WERI-Rb-1 (cell line): Measurements from ENCODE around the gene AXDND1.

Experiments used
- DNase-seq: peaks from one replicate; pipeline ENCODE4 v3.0.0-alpha.2; 2020
- H3K27ac ChIP-seq: fragments of 250-450 bp; sonication (Bioruptor Pico); 2 replicates; pipeline ENCODE4 v1.5.1; 2020; ENCODE audit warnings: mild to moderate bottlenecking, moderate library complexity
- H3K27me3 ChIP-seq: fragments of 250-450 bp; sonication (Bioruptor Pico); 2 replicates; pipeline ENCODE4 v1.5.1; 2021; ENCODE audit warnings: mild to moderate bottlenecking, low read depth, moderate library complexity; ENCODE audit not compliant: insufficient read depth, severe bottlenecking
- H3K36me3 ChIP-seq: fragments of 250-450 bp; sonication (Bioruptor Pico); 2 replicates; pipeline ENCODE4 v1.5.1; 2020; ENCODE audit warnings: mild to moderate bottlenecking, moderate library complexity
- H3K4me3 ChIP-seq: 2 replicates; pipeline ENCODE4 v1.5.1; 2011; ENCODE audit warnings: low read depth, mild to moderate bottlenecking, control low read depth, low read length
- H3K9me3 ChIP-seq: fragments of 250-450 bp; sonication (Bioruptor Pico); 2 replicates; pipeline ENCODE4 v1.5.1; 2021; ENCODE audit warnings: mild to moderate bottlenecking, moderate library complexity; ENCODE audit not compliant: severe bottlenecking
- TF ChIP-seq, protein P1 (sequence below): IDR thresholded peaks from 2 replicates; pipeline ENCODE4 v1.5.1; 2011; ENCODE audit warnings: low read depth, mild to moderate bottlenecking, control low read depth, inconsistent platforms, low read length

AXDND1 gene

DNA sequence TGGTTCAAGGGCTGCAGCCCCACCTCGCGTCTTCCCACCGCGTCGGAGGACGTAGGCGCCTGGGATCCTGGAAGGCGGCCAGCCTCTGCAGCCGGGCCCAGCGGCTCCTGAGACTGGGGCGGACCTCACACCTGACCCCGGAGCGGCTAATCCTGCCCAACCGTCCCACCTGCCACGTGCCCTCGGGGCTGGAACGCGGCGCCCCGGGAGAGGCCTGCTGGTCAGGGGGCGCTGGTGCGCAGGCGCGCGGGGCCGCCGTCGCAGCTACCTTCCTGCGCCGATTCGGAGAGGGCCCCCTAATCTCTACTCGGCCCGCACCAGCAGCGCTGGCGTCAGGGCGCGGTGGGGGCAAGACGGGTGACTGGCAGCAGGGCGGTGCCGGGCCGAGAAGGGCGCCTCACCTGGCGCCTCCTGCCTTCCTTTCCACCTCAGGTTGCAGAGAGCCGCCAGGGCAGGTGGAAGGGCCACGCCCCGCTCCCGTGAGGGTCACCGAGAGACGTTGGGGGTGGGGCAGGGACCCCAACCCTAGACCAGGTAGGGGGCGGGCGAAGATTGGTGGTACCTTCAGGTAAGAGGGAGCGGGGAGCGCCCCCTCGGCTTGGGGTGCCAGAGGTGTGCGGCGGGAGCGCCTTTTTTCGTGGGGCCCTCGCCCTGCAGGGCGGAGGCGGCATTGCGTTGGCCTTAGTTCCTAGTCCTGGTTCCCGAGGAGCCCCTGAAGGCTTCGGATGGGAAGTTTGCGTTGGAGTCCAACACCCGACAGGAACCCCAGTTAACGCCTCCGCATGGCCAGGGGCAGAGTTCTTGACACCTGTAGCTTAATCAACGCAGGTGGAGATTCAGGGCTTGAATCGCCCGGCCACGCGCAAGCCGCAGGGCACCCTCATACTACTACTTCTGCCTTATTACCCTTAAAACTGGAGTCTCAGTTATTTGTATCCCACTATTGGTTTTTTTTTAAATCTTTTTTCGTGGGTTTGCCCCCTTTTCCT lies 226.1 kb downstream of the AXDND1 start, which contains the start of gene TDRD5:
Gene TDRD5, plus strand, starts transcription at position 241 of the 989 bp plus-strand sequence. CDS start 784 bp downstream, outside the sequence.
- no peaks in the 10 kb centered on the region for H3K36me3 ChIP-seq
- no peak for DNase-seq
- H3K9me3 ChIP-seq: peaks cover 8% of the 10 kb centered on the region
- TF ChIP-seq, protein P1, sequence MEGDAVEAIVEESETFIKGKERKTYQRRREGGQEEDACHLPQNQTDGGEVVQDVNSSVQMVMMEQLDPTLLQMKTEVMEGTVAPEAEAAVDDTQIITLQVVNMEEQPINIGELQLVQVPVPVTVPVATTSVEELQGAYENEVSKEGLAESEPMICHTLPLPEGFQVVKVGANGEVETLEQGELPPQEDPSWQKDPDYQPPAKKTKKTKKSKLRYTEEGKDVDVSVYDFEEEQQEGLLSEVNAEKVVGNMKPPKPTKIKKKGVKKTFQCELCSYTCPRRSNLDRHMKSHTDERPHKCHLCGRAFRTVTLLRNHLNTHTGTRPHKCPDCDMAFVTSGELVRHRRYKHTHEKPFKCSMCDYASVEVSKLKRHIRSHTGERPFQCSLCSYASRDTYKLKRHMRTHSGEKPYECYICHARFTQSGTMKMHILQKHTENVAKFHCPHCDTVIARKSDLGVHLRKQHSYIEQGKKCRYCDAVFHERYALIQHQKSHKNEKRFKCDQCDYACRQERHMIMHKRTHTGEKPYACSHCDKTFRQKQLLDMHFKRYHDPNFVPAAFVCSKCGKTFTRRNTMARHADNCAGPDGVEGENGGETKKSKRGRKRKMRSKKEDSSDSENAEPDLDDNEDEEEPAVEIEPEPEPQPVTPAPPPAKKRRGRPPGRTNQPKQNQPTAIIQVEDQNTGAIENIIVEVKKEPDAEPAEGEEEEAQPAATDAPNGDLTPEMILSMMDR: no peak
- no peak within 1 kb of the TSS for H3K4me3 ChIP-seq
- H3K27ac ChIP-seq: no peak within 1 kb of the TSS
- H3K27me3 ChIP-seq: peaks cover 10% of the 10 kb centered on the region

DNA sequence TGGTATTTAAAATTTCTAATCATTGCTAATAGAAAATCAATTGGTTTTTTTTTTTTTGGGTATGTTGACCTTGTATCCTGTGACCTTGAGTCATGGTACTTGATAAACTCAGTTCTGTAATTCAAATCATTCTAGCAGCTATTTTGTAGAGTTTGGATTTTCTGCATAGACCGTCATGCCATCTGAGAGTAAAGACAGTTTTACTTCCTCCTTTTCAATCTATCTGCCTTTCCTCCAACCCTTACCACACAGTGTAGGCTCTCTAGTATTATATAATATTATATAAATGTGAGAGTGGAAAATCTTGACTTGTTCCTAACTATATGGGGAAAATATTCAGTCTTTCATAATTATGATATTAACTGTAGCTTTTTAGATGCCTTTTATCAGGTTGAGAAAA lies 232.9 kb downstream of the AXDND1 start:
- TF ChIP-seq, protein P1: no peak
- Histone ChIP-seq H3K9me3 (peaks cover 4% of the 10 kb centered on the region), H3K36me3 (no peaks in the 10 kb centered on the region), H3K27ac (no peak overlapping the region), H3K27me3 (peaks cover 10% of the 10 kb centered on the region), H3K4me3 (no peak overlapping the region)
- DNase-seq: no peak

DNA sequence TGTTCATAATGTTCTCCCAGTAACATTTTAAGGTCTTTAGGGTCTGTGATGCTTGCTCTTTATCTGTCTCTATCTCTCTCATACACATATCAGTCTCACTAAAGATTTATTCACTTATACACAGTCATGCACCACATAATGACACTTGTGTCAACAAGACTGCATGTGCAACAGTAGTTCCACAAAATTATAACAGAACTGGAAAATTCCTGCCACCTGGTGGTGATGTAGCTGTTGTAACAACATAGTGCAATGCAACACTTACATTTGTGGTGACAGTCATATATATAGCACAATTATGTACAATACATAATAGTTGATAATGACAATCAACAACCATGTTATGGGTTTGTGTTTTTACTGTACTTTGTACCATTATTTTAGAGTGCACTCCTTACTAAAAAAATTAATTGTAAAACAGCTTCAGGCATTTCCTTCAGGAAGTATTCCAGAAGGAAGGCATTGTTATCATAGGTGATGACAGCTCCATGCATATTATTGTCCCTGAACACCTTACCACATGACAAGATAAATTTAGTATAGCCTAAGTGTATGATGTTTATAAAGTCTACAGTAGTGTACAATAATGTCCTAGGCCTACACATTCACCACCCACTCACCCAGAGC lies 234.0 kb downstream of the AXDND1 start:
- peak; percentile 46 for DNase-seq
- Histone ChIP-seq H3K9me3 (peaks cover 4% of the 10 kb centered on the region), H3K4me3 (no peak overlapping the region), H3K27me3 (peaks cover 5% of the 10 kb centered on the region), H3K27ac (no peak overlapping the region), H3K36me3 (no peaks in the 10 kb centered on the region)
- TF ChIP-seq, protein P1: peak; percentile 36; the same call in 1 of the 2 replicates

DNA sequence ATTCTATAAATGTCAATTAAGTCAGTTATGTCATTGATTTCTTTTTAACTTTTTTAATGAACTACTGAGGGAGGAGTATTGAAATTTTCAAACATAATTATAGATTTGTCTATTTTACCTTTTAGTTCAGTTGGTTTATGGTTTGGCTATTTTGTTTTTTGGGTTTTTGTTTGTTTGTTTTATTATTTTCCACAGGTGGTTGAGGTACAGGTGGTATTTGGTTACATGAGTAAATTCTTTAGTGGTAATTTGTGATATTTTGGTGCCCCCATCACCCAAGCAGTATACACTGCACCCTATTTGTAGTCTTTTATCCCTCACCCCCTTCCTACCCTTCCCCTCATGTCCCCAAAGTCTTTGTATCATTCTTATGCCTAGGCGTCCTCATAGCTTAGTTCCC lies 235.3 kb downstream of the AXDND1 start:
- no peak for DNase-seq

More for the DNA sequence above, 235.3 kb downstream of the AXDND1 start:
- Histone ChIP-seq H3K27me3 (peaks cover 3% of the 10 kb centered on the region), H3K36me3 (no peaks in the 10 kb centered on the region), H3K27ac (no peak overlapping the region), H3K4me3 (no peak overlapping the region), H3K9me3 (peaks cover 4% of the 10 kb centered on the region)
- TF ChIP-seq, protein P1: no peak
